Type B pancreatic cell (in vitro differentiated cells): ENCODE measurements around the gene FOXN4. TPM values are rescaled to one million over a fixed set of nuclear protein-coding genes. Genes with fewer than 3 reads are reported as not detected.

Experiments used
- DNase-seq: peaks from one replicate; pipeline ENCODE4 v3.0.0; 2021; ENCODE audit warnings: mixed read lengths; ENCODE audit not compliant: unreplicated experiment; ENCODE audit errors: extremely low spot score
- H3K27ac Mint-ChIP-seq: 2 replicates; pipeline ENCODE4 v1.8.0; 2021; ENCODE audit warnings: mild to moderate bottlenecking, mixed read lengths
- H3K27me3 Mint-ChIP-seq: 2 replicates; pipeline ENCODE4 v1.8.0; 2021; ENCODE audit warnings: mixed read lengths
- H3K36me3 Mint-ChIP-seq: 2 replicates; pipeline ENCODE4 v1.8.0; 2021; ENCODE audit warnings: mixed read lengths
- H3K4me1 Mint-ChIP-seq: one replicate; pipeline ENCODE4 v1.8.0; 2021; ENCODE audit warnings: mixed read lengths; ENCODE audit not compliant: unreplicated experiment
- H3K4me3 Mint-ChIP-seq: 2 replicates; pipeline ENCODE4 v1.8.0; 2021; ENCODE audit warnings: mild to moderate bottlenecking, mixed read lengths
- H3K9me3 Mint-ChIP-seq: 2 replicates; pipeline ENCODE4 v1.8.0; 2021; ENCODE audit warnings: mixed read lengths
- long read RNA-seq: library from polyadenylated mRNA; unstranded; transcript quantifications from one replicate; pipeline ENCODE4 v2.0.0, GENCODE V29; 2020
- total RNA-seq: library from RNA; stranded (reverse); gene quantifications from 2 replicates; pipeline ENCODE4 v1.2.1, GENCODE V29; 2021; ENCODE audit warnings: low replicate concordance
- TF ChIP-seq, protein P1 (sequence below): fragments of 200-600 bp; sonication (generic); conservative IDR thresholded peaks from 2 replicates; pipeline ENCODE4 v1.5.0; 2021; ENCODE audit warnings: antibody characterized with exemption, mild to moderate bottlenecking

The FOXN4 gene, protein sequence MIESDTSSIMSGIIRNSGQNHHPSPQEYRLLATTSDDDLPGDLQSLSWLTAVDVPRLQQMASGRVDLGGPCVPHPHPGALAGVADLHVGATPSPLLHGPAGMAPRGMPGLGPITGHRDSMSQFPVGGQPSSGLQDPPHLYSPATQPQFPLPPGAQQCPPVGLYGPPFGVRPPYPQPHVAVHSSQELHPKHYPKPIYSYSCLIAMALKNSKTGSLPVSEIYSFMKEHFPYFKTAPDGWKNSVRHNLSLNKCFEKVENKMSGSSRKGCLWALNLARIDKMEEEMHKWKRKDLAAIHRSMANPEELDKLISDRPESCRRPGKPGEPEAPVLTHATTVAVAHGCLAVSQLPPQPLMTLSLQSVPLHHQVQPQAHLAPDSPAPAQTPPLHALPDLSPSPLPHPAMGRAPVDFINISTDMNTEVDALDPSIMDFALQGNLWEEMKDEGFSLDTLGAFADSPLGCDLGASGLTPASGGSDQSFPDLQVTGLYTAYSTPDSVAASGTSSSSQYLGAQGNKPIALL
- 2.0 and 2.6 TPM in 2 replicates for total RNA-seq
- long read RNA-seq, result 0 reads

- TF ChIP-seq, protein P1, sequence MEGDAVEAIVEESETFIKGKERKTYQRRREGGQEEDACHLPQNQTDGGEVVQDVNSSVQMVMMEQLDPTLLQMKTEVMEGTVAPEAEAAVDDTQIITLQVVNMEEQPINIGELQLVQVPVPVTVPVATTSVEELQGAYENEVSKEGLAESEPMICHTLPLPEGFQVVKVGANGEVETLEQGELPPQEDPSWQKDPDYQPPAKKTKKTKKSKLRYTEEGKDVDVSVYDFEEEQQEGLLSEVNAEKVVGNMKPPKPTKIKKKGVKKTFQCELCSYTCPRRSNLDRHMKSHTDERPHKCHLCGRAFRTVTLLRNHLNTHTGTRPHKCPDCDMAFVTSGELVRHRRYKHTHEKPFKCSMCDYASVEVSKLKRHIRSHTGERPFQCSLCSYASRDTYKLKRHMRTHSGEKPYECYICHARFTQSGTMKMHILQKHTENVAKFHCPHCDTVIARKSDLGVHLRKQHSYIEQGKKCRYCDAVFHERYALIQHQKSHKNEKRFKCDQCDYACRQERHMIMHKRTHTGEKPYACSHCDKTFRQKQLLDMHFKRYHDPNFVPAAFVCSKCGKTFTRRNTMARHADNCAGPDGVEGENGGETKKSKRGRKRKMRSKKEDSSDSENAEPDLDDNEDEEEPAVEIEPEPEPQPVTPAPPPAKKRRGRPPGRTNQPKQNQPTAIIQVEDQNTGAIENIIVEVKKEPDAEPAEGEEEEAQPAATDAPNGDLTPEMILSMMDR, result peak; percentile 49
- H3K9me3 Mint-ChIP-seq, result no peaks in the 10 kb centered on the region
- peak within 1 kb of the TSS; percentile 96 for H3K4me3 Mint-ChIP-seq
- peaks cover 6% of the 10 kb centered on the region for H3K4me1 Mint-ChIP-seq
- H3K27me3 Mint-ChIP-seq, result peaks cover 66% of the 10 kb centered on the region
- no peak for DNase-seq
- H3K36me3 Mint-ChIP-seq, result no peaks in the 10 kb centered on the region
- H3K27ac Mint-ChIP-seq, result peak within 1 kb of the TSS; percentile 88
Measured at GRCh38 chr12:109308534-109309380, at the start of gene FOXN4. TSS of gene FOXN4 (minus strand) at chr12:109309284. CDS start at chr12:109308321, 963 bp downstream.

GRCh38 chr12:109358154-109358869, 49.2 kb upstream of the FOXN4 start:
- H3K9me3 Mint-ChIP-seq, result no peaks in the 10 kb centered on the region
- peaks cover 27% of the 10 kb centered on the region for H3K27me3 Mint-ChIP-seq
- no peak overlapping the region for H3K4me3 Mint-ChIP-seq
- no peaks in the 10 kb centered on the region for H3K36me3 Mint-ChIP-seq
- H3K4me1 Mint-ChIP-seq, result peaks cover 3% of the 10 kb centered on the region
- H3K27ac Mint-ChIP-seq, result no peak overlapping the region
- DNase-seq, result no peak
- TF ChIP-seq, protein P1, result no peak

DNA sequence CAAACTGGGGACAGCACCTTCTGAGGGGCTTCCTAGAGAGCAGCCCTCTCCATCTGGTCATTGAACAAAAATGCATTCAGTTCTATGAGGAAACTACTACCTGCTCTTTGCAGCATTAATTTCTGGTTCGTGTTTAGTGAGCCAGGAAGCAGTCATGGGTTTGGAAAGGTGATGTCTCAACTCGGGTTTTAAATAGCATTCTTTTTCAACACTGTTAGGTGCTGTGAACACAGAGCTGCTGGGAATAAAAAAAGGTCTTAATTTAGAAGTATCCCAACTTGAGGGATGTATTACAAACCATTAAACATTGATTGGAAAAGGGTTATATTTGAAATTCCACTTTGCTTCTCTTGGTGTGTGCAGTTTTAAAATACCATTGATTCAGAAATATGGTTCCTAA, 47.9 kb upstream of the FOXN4 start:
- Mint-ChIP-seq H3K36me3 (no peaks in the 10 kb centered on the region), H3K27ac (no peak overlapping the region), H3K4me1 (peaks cover 3% of the 10 kb centered on the region), H3K4me3 (no peak overlapping the region), H3K9me3 (no peaks in the 10 kb centered on the region), H3K27me3 (peaks cover 28% of the 10 kb centered on the region)
- DNase-seq, result no peak
- TF ChIP-seq, protein P1, result no peak

- Mint-ChIP-seq H3K4me1 (peaks cover 3% of the 10 kb centered on the region), H3K36me3 (no peaks in the 10 kb centered on the region), H3K4me3 (no peak overlapping the region), H3K9me3 (no peaks in the 10 kb centered on the region), H3K27ac (no peak overlapping the region), H3K27me3 (peaks cover 28% of the 10 kb centered on the region)
- TF ChIP-seq, protein P1, result no peak
- no peak for DNase-seq
Measured at GRCh38 chr12:109356577-109356976, 47.5 kb upstream of the FOXN4 start.

GRCh38 chr12:109352184-109352583, 43.1 kb upstream of the FOXN4 start:
- no peak for DNase-seq
- Mint-ChIP-seq H3K4me1 (peaks cover 5% of the 10 kb centered on the region), H3K4me3 (no peak overlapping the region), H3K27ac (no peak overlapping the region), H3K36me3 (no peaks in the 10 kb centered on the region), H3K9me3 (no peaks in the 10 kb centered on the region), H3K27me3 (peaks cover 11% of the 10 kb centered on the region)
- TF ChIP-seq, protein P1, result no peak
